GM12872 (cell line): ENCODE measurements around the gene ARHGEF10L.

ENCODE experiments used
- CTCF ChIP-seq: IDR thresholded peaks from 3 replicates; pipeline ENCODE4 v1.5.1; 2011; ENCODE audit warnings: low read depth, mild to moderate bottlenecking, low read length, moderate library complexity; ENCODE audit not compliant: insufficient read depth

The ARHGEF10L gene

GRCh38 chr1:17725811-17726582, 186.5 kb downstream of the ARHGEF10L start:
- no peak for TF ChIP-seq CTCF

- TF ChIP-seq CTCF = no peak
Measured at GRCh38 chr1:17728123-17728712, 188.7 kb downstream of the ARHGEF10L start.

DNA sequence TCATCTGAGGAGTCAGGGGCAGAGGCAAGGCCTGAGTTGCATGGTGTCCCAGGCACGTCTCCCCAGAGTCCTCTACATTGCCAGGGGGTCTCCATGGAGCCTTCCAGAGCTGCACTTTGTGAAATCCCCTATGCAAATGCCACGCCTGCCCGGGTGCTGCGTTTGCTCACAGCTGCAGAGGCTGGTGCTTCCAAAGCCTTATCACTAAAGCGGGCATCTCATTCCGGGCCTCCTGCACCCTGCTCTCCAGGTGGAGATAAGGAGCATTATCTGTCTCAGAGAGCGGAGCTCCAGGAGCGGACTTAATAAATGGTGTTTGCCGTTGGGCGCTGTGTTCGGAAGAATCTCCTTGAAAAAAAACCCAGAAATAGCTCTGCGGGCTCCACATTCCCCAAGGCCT, 189.8 kb downstream of the ARHGEF10L start:
- TF ChIP-seq CTCF = no peak

DNA sequence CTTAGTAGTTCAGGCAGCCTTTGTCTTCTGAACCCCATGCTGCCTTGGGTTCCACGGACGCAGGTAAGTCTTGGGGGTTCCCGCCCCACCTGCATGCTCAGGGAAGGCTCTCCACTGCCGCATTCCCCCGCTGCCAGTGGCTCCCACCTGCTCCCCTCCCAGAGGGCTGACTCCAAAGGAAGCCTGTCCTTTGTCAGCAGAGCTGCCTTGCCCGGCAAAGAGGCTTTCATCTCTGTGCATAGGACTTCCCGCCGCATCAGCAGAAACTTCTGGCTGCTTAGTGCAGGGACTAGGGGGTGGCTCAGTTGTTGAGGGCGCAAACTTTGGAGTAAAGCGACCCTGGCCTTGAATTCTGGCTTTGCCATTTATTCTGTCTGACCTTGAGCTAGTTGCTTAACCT, 190.4 kb downstream of the ARHGEF10L start:
- TF ChIP-seq CTCF = no peak

DNA sequence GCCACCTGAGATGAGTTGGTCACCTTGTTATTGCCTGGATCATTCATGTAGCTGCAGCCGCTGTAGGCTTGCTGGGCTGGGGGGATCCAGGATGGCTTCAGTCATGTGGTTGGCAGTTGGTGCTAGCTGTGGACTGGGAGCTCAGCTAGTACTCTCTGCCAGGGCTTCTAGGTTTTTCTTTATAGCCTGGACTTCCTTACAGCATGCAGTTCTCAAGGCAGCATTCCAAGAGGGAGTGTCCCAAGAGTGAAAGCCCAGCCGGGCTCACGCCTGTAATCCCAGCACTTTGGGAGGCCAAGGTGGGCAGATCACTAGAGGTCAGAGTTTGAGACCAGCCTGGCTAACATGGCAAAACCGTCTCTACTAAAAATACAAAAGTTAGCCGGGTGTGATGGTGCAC, 192.0 kb downstream of the ARHGEF10L start:
- no peak for TF ChIP-seq CTCF

DNA sequence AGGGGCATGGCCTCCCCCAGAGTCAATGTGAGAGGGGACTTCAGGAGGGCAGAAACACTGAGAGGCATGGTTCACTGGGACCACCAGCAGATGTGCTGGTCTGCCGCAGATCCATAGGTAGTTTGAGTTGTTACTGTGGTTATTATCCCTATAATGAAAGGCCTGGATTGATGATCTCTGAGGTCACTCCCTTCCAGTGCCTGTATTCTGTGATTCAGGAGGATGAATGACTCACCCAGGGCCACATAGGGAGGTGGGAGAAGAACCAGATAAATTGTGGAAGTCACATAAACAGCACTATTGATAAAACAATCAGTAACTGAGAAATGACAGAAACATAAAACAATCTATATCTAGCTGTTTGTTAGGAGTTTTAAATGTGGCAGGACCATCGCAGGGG, 193.0 kb downstream of the ARHGEF10L start:
- TF ChIP-seq CTCF = no peak

DNA sequence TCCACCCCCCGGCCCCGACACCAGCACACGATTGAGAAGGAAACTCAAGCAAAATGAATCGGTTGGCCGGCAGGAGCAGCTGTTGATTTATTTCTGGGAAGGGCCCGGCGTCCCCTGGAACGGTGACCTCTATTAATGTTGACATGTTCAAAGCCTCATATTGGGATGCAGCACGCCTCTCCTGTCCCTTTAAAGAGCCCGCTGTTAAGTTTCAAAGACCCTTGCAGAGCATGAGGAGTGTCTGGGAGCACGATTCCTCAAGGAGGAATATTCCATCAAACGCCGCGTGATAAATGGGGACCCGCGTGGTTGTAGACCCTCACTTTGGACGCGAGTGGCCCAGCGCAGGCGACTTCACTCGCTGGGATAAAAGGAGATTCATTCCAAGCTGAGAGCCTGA, 194.2 kb downstream of the ARHGEF10L start:
- no peak for TF ChIP-seq CTCF
